Activated CD8-positive, alpha-beta memory T cell treated with anti-CD3 and anti-CD28 coated beads for 48 hours (primary cell): ENCODE measurements around the gene LCNL1.
A peak's percentile ranks its signal among the peaks of the same experiment; 100 is the strongest.

Source experiments
- DNase-seq, 3 experiments: peaks; one replicate each; pipeline ENCODE4 v3.0.0-alpha.2; 2020; ENCODE audit warnings: low read depth in 2 of 3, low spot score in 2 of 3

The LCNL1 gene

DNA sequence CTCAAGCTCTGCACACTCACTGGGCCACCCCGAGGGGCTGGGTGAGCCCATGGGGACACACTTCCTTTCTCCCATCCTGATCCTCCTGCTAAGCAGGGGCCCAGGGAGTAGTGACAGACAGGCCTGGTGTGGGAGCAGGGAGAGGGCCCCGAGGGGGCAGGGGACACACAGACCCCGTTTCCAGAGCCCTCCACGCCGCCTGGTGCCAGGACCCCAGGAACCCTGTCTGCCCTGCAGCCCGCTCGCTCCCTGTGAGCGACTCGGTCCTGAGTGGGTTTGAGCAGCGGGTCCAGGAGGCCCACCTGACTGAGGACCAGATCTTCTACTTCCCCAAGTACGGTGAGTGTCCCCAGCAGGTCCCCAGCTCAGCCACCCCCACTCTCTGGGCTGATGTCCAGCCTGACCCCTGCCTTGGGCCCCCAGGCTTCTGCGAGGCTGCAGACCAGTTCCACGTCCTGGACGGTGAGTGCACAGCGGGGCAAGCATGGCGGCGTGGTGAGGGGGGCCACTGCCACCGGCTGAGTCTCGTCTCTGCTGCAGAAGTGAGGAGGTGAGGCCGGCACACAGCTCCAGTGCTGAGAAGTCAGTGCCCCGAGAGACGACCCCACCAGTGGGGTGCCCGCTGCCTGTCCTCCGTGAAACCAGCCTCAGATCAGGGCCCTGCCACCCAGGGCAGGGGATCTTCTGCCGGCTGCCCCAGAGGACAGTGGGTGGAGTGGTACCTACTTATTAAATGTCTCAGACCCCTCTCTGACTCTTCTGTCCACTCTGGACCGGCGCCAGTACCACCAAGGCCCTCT, 36.4 kb upstream of the LCNL1 start:
- DNase-seq, result no peak

DNA sequence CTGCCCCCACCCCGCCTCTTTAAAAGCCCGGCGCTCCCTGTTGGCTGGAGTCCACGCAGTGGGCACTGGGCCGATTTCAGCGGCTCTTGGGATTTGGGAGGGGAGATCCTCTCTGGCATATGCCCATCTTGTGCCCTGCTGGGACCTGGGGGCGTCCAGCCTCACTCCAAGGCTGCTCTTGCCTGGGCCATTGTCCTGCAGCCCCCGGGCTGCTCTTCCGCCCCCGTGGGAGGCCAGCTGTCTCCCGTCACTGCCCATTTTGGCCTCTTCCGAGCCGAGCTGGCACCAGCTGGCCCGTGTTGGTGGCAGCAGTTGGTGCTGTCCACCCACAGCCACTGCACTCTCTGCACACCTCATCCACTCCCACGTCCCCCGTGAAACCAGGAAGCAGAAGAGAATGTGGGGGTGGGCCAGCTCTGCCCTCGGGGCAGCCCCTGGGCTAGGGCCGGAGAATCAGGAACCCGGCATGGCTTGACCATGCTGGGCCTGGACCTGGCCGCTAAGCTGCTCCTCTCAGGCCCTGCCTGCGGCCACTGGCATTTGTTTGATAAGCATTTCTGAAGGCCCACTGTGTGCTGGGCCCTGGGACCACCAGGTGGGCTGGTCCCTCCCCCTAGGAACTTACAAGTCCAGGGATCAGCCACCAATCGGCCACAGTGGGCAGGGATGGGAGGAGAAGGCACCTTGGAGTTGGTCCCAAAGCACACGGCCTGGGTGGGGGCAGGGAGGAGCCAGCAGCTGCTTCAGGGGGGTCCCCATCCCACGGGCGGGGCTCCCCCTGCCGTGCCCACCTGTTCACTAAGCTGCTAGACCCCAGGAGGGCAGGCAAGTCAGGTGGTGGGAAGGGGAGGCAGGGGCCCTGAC, 35.5 kb upstream of the LCNL1 start:
- DNase-seq, result no peak

DNA sequence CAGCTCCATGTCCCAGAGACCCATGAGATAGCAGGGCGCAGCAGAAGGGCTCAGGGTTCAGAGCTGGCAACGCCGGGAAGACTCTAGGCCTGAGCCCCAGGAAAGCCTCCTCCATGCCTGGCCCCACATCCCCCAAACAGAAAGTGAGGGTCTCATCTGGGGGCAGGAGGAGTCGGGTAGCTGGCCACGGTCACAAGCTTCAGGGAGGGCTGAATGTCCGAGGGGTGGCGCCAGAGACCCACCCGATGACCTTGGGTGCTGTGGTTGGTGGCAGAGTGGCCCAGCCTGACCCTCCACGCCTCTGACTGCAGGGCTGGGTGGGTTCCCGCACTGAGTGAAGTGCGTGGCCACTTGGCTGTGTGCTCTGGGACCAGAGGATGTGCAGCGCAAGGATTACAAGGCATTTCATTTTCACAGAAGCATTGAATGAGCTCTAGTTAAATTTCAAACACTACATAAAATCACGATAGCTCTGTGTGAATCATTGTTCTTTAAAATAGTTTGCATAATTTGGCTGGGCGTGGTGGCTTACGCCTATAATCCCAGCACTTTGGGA, 34.8 kb upstream of the LCNL1 start:
- DNase-seq, result no peak

DNA sequence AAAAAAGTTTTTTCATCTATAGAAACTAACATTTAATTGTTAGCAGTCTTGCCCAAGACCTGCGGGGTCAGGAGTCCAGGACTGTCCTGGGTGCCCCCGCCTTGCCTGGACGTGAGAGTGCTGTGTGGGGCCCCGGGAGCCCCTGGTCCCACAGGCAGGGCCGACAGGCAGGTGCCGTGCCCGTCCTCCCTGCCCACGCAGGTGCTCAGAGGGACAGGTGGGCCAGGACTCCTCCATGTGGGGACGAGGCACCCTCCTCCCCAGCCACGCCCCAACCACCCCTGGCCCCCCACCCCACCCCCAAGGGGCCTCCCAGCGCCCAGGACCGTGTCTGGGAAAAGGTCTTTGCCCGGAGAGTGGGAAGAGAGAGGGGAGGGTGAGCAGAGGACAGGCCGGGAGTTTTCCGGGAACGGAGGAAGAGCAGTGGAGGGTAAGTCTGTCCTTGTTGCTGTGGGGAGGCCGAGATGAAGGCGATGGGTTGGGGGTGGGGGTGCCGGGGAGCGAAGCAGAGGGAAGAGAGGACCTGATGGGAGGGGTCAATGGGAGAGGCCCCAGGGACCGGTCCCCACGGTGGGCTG, 33.5 kb upstream of the LCNL1 start:
- DNase-seq, result no peak

DNA sequence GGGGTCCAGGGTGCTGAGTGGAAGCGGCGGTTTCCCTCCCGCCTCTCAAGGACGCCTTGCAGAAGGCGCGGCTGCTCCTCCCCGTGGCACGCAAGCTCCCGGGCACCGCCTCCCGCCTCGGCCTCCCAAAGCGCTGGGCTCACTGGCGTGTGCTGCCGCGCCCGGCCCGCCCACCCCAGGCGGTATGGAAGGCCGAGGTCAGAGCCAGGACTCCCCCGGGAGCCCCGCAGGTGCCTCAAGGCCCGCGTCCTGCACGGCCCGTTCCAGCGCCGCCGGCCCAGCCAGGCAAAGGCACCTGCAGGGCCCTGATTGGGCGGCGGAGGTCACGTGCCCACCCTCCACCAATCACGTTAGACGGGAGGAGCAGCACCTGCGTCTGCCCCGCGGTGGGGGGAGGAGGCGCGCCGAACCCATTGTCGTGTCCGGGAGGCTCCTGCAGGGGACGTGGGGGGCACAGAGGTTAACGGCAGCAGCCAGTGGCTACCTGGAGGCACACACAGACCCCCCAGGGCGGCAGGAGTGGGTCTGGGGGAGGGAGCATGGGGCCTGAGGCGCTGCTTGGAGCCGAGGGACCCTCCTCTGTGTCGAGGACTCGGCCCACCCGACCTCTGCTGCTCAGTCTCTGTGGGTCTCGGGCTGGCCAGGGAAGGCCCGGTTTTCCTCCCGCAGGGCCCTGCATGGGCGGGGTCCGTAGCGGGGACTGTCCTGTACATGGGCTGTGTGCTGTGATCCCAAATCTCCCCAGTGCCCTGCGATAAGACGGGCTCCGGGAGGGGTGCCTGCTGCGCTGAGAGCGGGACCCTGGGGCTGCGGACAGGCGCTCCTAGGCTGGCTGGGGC, 32.8 kb upstream of the LCNL1 start:
- peak; percentile 85 to 94 (median 87) for DNase-seq

GRCh38 chr9:136950656-136951276, 32.0 kb upstream of the LCNL1 start:
- DNase-seq, result no peak

- no peak for DNase-seq
Observed at GRCh38 chr9:136951541-136952320, 31.1 kb upstream of the LCNL1 start, which contains the start of gene LCN12. TSS of gene LCN12 (plus strand) at chr9:136952273. CDS start at chr9:136952328, 55 bp downstream.

DNA sequence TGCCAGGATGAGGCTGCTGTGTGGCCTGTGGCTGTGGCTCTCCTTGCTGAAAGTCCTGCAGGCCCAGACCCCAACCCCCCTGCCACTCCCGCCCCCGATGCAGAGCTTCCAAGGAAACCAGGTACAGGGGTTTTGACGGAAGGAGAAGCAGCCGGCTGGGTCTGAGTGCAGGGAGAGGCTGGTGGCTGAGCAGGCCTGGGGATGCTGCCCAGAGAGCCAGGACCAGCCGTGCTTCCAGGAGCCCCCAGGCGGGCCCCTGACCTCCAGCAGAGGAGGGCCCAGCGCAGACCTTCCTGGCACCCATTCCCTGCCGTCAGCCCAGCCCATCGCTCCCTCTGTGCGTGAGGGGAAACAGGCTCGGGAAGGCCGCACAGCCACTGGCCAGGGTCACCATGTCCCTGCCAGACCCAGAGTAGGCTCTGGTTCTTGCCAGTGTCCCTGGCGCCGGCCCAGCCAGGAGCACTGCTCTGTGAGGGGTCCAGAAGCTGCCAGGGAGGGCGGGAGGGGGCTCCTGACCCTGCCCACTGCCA, 30.4 kb upstream of the LCNL1 start:
- no peak for DNase-seq

GRCh38 chr9:136952876-136953770, 29.7 kb upstream of the LCNL1 start:
- DNase-seq, result no peak

- DNase-seq, result no peak
Observed at GRCh38 chr9:136953771-136954269, 29.0 kb upstream of the LCNL1 start.

- no peak for DNase-seq
Observed at GRCh38 chr9:136954270-136955083, 28.3 kb upstream of the LCNL1 start.

DNA sequence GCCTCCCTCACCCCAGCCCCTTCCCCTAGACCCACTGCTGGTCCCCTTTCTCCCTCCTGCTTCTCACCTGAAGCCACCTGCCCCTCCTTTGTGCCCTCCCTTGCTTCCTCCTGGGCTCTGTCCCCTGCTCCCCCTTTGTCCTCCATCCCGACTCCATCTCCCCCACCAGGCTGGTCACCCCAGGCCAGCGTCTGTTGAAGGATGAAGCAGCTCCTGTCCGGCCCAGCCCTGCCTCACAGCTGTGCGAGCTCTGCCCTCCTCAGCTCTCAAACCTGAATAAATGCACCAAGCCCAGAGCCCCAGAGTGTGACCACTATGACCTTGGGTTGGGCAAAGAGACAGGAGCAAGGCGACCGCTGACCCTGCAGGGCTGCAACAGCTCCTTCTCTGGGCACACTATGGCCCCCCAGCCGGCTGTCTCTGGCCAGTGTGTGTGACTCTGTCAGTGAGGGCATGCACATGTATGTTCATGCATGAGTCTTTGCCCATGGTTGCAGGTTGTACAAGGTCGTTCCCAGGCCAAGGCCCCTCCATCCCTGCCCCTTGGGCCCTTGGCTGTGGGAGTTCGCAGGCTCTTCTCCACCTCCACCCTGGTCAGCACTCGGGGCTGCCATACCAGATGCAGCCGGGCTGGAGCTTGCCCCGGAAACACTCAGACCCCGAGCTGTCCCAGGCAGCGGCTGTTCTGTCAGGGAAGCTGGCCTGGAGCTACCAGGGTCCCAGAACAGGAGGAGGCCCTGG, 27.4 kb upstream of the LCNL1 start:
- no peak for DNase-seq

GRCh38 chr9:136955943-136956335, 26.9 kb upstream of the LCNL1 start:
- DNase-seq, result no peak

DNA sequence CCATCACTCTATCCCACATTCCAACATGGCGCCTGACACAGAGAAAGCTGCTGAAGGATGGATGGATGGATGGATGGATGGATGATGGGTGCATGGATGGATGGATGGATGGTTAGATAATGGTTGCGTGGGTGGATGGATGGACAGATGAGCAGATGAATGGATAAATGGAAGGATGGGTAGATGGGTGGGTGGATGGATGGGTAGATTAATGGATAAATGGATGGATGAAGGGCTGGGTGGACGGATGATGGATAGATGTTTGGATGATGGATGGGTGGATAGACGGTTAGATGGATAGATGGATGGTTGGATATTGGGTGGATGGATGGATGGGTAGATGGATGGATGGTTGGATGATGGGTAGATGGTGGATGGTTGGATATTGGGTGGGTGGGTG, 26.2 kb upstream of the LCNL1 start:
- no peak for DNase-seq

DNA sequence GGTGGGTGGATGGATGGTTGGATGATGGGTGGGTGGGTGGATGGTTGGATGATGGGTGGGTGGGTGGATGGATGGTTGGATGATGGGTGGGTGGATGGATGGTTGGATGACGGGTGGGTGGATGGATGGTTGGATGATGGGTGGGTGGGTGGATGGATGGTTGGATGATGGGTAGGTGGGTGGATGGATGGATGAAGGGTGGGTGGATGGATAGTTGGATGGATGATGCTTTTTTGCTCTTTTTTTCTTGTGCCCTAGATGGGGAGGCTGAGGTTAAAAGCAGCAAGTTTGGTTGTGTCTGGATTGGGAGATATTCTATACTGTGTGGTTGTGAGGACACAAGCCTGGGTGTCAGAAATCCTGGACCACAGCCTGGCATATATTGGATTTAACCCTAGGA, 25.3 kb upstream of the LCNL1 start:
- DNase-seq, result no peak

DNA sequence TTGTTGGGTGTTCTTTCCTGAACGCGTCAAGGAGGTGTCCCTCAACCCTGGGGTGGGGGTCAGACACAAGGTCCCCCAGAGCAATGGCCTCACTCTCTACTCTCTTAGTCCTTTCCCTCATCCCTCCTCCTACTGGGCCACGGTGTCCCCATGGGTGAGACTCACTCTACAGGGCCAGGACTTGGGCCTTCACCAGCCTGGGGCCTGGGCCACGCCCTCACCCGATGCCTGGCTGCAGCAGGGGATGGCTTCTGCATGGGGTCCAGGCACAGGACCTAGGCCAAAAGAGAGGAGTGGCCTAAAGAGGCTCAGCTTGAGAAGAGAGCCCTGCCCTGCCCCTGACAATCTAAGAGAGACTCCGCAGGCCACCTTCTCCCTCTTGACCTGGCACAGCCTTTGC, 24.9 kb upstream of the LCNL1 start:
- DNase-seq, result no peak
